K562 (cell line): ENCODE measurements around the gene KCTD13. TPM values are rescaled to one million over a fixed set of nuclear protein-coding genes. Genes with fewer than 3 reads are reported as not detected.

Experiments used
- ATAC-seq: fragments of 200-7000 bp; cut with Tn5 transposase; 3 replicates; pipeline ENCODE4 v1.9.1; 2020; ENCODE audit warnings: moderate library complexity
- BruUV-seq: library from RNA; stranded (reverse); fragments of 400-500 nt; replicated peaks from 2 replicates; lab custom pipeline; 2021; lab: Mats Ljungman, UMichigan
- CTCF ChIA-PET: fragments of 300-600 bp; formaldehyde crosslinking; extraction: SDS; loops from one replicate; lab custom pipeline; 2021; ENCODE audit warnings: low intra/inter-chr PET ratio; lab: Yijun Ruan, JAX
- POLR2A ChIA-PET: fragments of 300-600, 350-650 bp; sonication (Branson Sonifier 250); formaldehyde crosslinking; extraction: SDS; loops from one replicate; lab custom pipeline; 2021; ENCODE audit warnings: antibody characterized with exemption, inconsistent platforms; lab: Yijun Ruan, JAX
- DNase-seq, 4 experiments: peaks; one replicate each; pipeline versions ENCODE4 v3.0.0 to v3.0.0-alpha.2; 2011 to 2018; ENCODE audit warnings: low spot score in 3 of 4, mixed read lengths in 3 of 4; ENCODE audit errors: extremely low read depth in 1 of 4
- FAIRE-seq: peaks from 2 replicates; lab custom pipeline; 2011; peaks lifted over from hg19 to GRCh38; lab: Jason Lieb, UNC
- H2AFZ ChIP-seq: 2 replicates; pipeline ENCODE4 v1.6.0; 2011; ENCODE audit warnings: low read depth, low read length, control low read depth, inconsistent platforms
- H3K27ac ChIP-seq: fragments of 200-600 bp; 3 replicates; pipeline ENCODE4 v1.8.0; 2011; ENCODE audit warnings: low read depth, mild to moderate bottlenecking, control low read depth, inconsistent platforms, low read length, moderate library complexity, mixed read lengths; ENCODE audit errors: extremely low read depth
- H3K27me3 ChIP-seq, 2 experiments: fragments of 300-600 bp in 1 of 2; 2 replicates in 1 of 2; 3 replicates in 1 of 2; pipeline versions ENCODE4 v1.6.0 to v1.8.0; 2011; ENCODE audit warnings: inconsistent platforms in 2 of 2, low read length in 2 of 2, mild to moderate bottlenecking in 1 of 2, mixed read lengths in 1 of 2, moderate library complexity in 1 of 2; ENCODE audit not compliant: control insufficient read depth in 2 of 2, insufficient read depth in 2 of 2
- H3K36me3 ChIP-seq: fragments of 300-600 bp; 3 replicates; pipeline ENCODE4 v1.8.0; 2011; ENCODE audit warnings: mild to moderate bottlenecking, low read length, inconsistent platforms; ENCODE audit not compliant: control insufficient read depth, insufficient read depth
- H3K4me1 ChIP-seq, 2 experiments: fragments of 200-600 bp in 1 of 2; replicated peaks in 1 of 2; 2 replicates in 1 of 2; 3 replicates in 1 of 2; pipeline versions ENCODE4 v1.5.1 to v1.8.0; 2011; ENCODE audit warnings: inconsistent platforms in 2 of 2, low read length in 2 of 2, mild to moderate bottlenecking in 1 of 2, mixed read lengths in 1 of 2, moderate library complexity in 1 of 2; ENCODE audit not compliant: control insufficient read depth in 2 of 2, insufficient read depth in 2 of 2
- H3K4me2 ChIP-seq: 2 replicates; pipeline ENCODE4 v1.6.1; 2011; ENCODE audit warnings: low read length, control low read depth, inconsistent platforms, mixed read lengths; ENCODE audit not compliant: insufficient read depth
- H3K4me3 ChIP-seq: fragments of 200-600 bp; sonication (generic), shearing (Covaris generic); 2 replicates; pipeline ENCODE4 v1.5.1; 2016; ENCODE audit warnings: control low read depth, inconsistent platforms
- H3K79me2 ChIP-seq: fragments of 200-600 bp; 3 replicates; pipeline ENCODE4 v1.8.0; 2011; ENCODE audit warnings: low read length, inconsistent platforms; ENCODE audit not compliant: control insufficient read depth, insufficient read depth
- H3K9ac ChIP-seq, 2 experiments: 2 replicates each; pipeline versions ENCODE4 v1.6.0 to v1.6.1; 2011; ENCODE audit warnings: low read depth in 2 of 2, low read length in 2 of 2, control low read depth in 1 of 2, inconsistent platforms in 1 of 2, mild to moderate bottlenecking in 1 of 2, mixed read lengths in 1 of 2; ENCODE audit not compliant: insufficient read depth in 1 of 2
- H3K9me1 ChIP-seq: one replicate; pipeline ENCODE4 v1.6.0; 2011; ENCODE audit warnings: inconsistent platforms, mild to moderate bottlenecking, low read length, moderate library complexity; ENCODE audit not compliant: control insufficient read depth, insufficient read depth
- H3K9me3 ChIP-seq: replicated peaks from 2 replicates; pipeline ENCODE4 v1.5.1; 2011; ENCODE audit warnings: low read depth, low read length, inconsistent platforms; ENCODE audit not compliant: control insufficient read depth, insufficient read depth
- H4K20me1 ChIP-seq: replicated peaks from 2 replicates; pipeline ENCODE4 v1.6.1; 2011; ENCODE audit warnings: low read length, inconsistent platforms, mixed read lengths; ENCODE audit not compliant: control insufficient read depth, insufficient read depth
- CEBPB ChIP-seq: fragments of 450-650 bp; IDR thresholded peaks from 2 replicates; pipeline ENCODE4 v1.6.1; 2016; ENCODE audit warnings: missing genetic modification characterization, missing compliant biosample characterization
- E2F1 ChIP-seq: sonication (generic); formaldehyde crosslinking; IDR thresholded peaks from 2 replicates; pipeline ENCODE4 v1.8.1; 2023; ENCODE audit warnings: mild to moderate bottlenecking, missing genetic modification reagents, moderate library complexity
- ETS1 ChIP-seq: conservative IDR thresholded peaks from 2 replicates; pipeline ENCODE4 v1.6.1; 2011; ENCODE audit warnings: low read depth, mild to moderate bottlenecking, low read length; ENCODE audit not compliant: control insufficient read depth
- EZH2 ChIP-seq: IDR thresholded peaks from 2 replicates; pipeline ENCODE4 v1.6.1; 2012; ENCODE audit warnings: low read depth, mild to moderate bottlenecking, inconsistent platforms, low read length, borderline replicate concordance
- FOXJ3 ChIP-seq: sonication (generic); formaldehyde crosslinking; IDR thresholded peaks from 2 replicates; pipeline ENCODE4 v1.4.0; 2020; ENCODE audit warnings: mild to moderate bottlenecking, missing genetic modification reagents
- GTF2A2 ChIP-seq: IDR thresholded peaks from 2 replicates; pipeline ENCODE4 v1.6.1; 2016; ENCODE audit warnings: mild to moderate bottlenecking, missing genetic modification characterization, missing compliant biosample characterization
- PHB2 ChIP-seq: fragments of 450-650 bp; IDR thresholded peaks from 2 replicates; pipeline ENCODE4 v1.6.1; 2017; ENCODE audit warnings: low read depth
- POLR2A ChIP-seq: fragments of 450-650 bp; conservative IDR thresholded peaks from 2 replicates; pipeline ENCODE4 v1.6.1; 2016
- PTRF ChIP-seq: fragments of 450-650 bp; IDR thresholded peaks from 2 replicates; pipeline ENCODE4 v1.6.1; 2016; ENCODE audit warnings: mild to moderate bottlenecking, missing genetic modification characterization, missing compliant biosample characterization
- PURB ChIP-seq: sonication (generic); formaldehyde crosslinking; IDR thresholded peaks from 2 replicates; pipeline ENCODE4 v1.9.0; 2021; ENCODE audit warnings: low read depth, mild to moderate bottlenecking, missing genetic modification reagents
- SAFB2 ChIP-seq: fragments of 200-400 bp; formaldehyde crosslinking; IDR thresholded peaks from 2 replicates; pipeline ENCODE4 v1.6.1; 2018; ENCODE audit warnings: borderline replicate concordance, low read length, low read depth, moderate library complexity; ENCODE audit not compliant: severe bottlenecking
- SPI1 ChIP-seq: IDR thresholded peaks from 2 replicates; pipeline ENCODE4 v1.6.1; 2011; ENCODE audit warnings: low read depth, low read length, control low read depth, borderline replicate concordance
- TRIM25 ChIP-seq: fragments of 450-650 bp; IDR thresholded peaks from 2 replicates; pipeline ENCODE4 v1.7.0; 2016; ENCODE audit warnings: borderline replicate concordance
- ZNF121 ChIP-seq: sonication (generic); formaldehyde crosslinking; conservative IDR thresholded peaks from 2 replicates; pipeline ENCODE4 v1.8.0; 2022; ENCODE audit warnings: missing genetic modification reagents
- ZNF277 ChIP-seq: fragments of 250-450 bp; sonication (Bioruptor Pico); IDR thresholded peaks from 2 replicates; pipeline ENCODE4 v1.8.0; 2022; ENCODE audit warnings: inconsistent platforms, mild to moderate bottlenecking, moderate library complexity, borderline replicate concordance
- ZNF561 ChIP-seq: fragments of 450-650 bp; formaldehyde crosslinking; conservative IDR thresholded peaks from 2 replicates; pipeline ENCODE4 v1.4.0; 2020; ENCODE audit warnings: mild to moderate bottlenecking, moderate library complexity
- ZNF695 ChIP-seq: fragments of 450-650 bp; formaldehyde crosslinking; IDR thresholded peaks from 2 replicates; pipeline ENCODE4 v1.4.0; 2020; ENCODE audit warnings: mild to moderate bottlenecking, moderate library complexity
- WGBS: fragments of 100-300 bp; shearing (Covaris generic); methylation state at CpG from one replicate; pipeline ENCODE4 v1.1.6; 2016; ENCODE audit warnings: low coverage, mixed read lengths; ENCODE audit not compliant: insufficient coverage; ENCODE audit errors: missing lambda C conversion rate; 5-methylcytosine and 5-hydroxymethylcytosine counted together
- in situ Hi-C: fragments of 300-500 bp; cut with MboI; formaldehyde crosslinking; loops from 4 replicates; pipeline ENCODE4 v1.15.0; 2018; ENCODE audit warnings: inconsistent platforms, mixed read lengths
- intact Hi-C: fragments of 100-400 bp; cut with micrococcal nuclease; formaldehyde crosslinking; loops from 2 replicates; pipeline ENCODE4 v1.14.2; 2022
- polyA plus RNA-seq, 8 experiments: library from polyadenylated mRNA; depleted of rRNA in 4 of 8; stranded (reverse) in 5 of 8; unstranded in 3 of 8; fragments of >200 nt; fragmentation: Nextera tagmentation in 2 of 8; fragmentation: Illumina TruSeq in 1 of 8; extraction: Ambion mirVana in 2 of 8; extraction: Trizol in 1 of 8; gene quantifications; 2 replicates each; pipeline versions ENCODE4 v1.2.1 to v1.2.3, GENCODE V29; 2011 to 2014; ENCODE audit warnings: inconsistent platforms in 1 of 8, missing spikeins in 1 of 8
- total RNA-seq, 7 experiments: library from RNA; depleted of rRNA in 6 of 7; stranded (reverse); fragments of >200 nt in 6 of 7; fragmentation: Illumina TruSeq in 2 of 7; extraction: Trizol in 2 of 7; gene quantifications; 2 replicates each; pipeline versions ENCODE4 v1.2.1 to v1.2.3, GENCODE V29; 2011 to 2021; ENCODE audit warnings: low replicate concordance in 1 of 7

KCTD13 gene
- total and polyA plus RNA-seq, 9 of the 15 experiments (the other 6 are each of a cell fraction or from before 2014, with no cell fraction given), result 1.0 to 20.6 (median 9.8) TPM

GRCh38 chr16:29904947-29905346, 21.1 kb downstream of the KCTD13 start:
- intact Hi-C loops, result no loop called here
- H3K4me3 ChIP-seq, result no peak overlapping the region
- peaks cover 0 to 29% of the 10 kb centered on the region in 2 experiments; a peak in 3 of 5 replicates for H3K4me1 ChIP-seq
- ChIA-PET POLR2A (interaction anchor here (1.0 to 1.1 kb wide), 2 partner anchors 39 to 102 kb away, joined by 3 read pairs; no protein-coding TSS in a partner anchor), CTCF (interaction anchor here (0.6 kb wide), 1 partner anchor 246 kb away, joined by 3 read pairs; no protein-coding TSS in a partner anchor)
- no peaks in the 10 kb centered on the region for H3K9me1 ChIP-seq
- in situ Hi-C loops, result no loop called here
- H3K9ac ChIP-seq, result no peak overlapping the region
- no peak for TF ChIP-seq GTF2A2
- TF ChIP-seq ZNF695 (CRISPR knock-in tag), result no peak
- no peak for TF ChIP-seq CEBPB (tag)
- TF ChIP-seq ZNF561 (CRISPR knock-in tag), result no peak
- TF ChIP-seq PHB2, result no peak
- TF ChIP-seq FOXJ3 (CRISPR knock-in tag), result no peak
- no peak for TF ChIP-seq E2F1
- no peak for TF ChIP-seq ZNF277 (CRISPR knock-in tag)
- TF ChIP-seq ZNF121, result no peak
- TF ChIP-seq SPI1, result no peak
- TF ChIP-seq ETS1, result no peak
- TF ChIP-seq EZH2, result no peak
- TF ChIP-seq POLR2A, result no peak
- TF ChIP-seq TRIM25, result no peak
- no peak for TF ChIP-seq PTRF (tag)
- no peak for TF ChIP-seq PURB (CRISPR knock-in tag)
- no peak for TF ChIP-seq SAFB2
- H2AFZ ChIP-seq, result no peak overlapping the region
- H3K27me3 ChIP-seq, result peaks cover 7 to 10% of the 10 kb centered on the region in 2 experiments; a peak in 4 of 5 replicates
- H3K36me3 ChIP-seq, result no peaks in the 10 kb centered on the region
- no peak for ATAC-seq
- no peak for FAIRE-seq
- H4K20me1 ChIP-seq, result no peaks in the 10 kb centered on the region; the same call in 1 of the 2 replicates
- no peak for DNase-seq
- H3K79me2 ChIP-seq, result no peaks in the 10 kb centered on the region
- BruUV-seq, result no TSS peak
- H3K9me3 ChIP-seq, result no peaks in the 10 kb centered on the region
- 45% methylated on average over 7 of the region's 7 CpGs for WGBS
- H3K27ac ChIP-seq, result no peak overlapping the region
- no peak overlapping the region for H3K4me2 ChIP-seq
